ENCODE measurements around the gene ARRDC2.

DNA sequence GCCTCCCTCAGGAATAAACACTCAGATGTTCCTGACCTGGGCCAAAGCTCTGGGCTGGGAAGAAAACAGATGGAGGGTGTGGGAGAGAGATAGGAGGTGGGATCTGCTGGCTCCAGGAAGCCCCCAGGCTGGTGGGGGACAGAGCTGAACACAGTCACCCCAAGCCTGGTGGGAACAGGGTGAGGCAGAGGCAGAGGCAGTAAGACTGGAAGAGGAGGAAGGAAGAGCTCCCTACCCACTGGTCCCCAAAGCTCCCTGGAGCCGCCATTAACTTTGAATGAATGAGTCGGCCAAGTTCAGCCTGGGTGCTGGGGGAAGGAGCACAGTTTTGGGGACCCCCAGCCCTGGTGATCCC lies 41.9 kb upstream of the ARRDC2 start:
- TF ChIP-seq YY1 (IDR thresholded peaks at IDR 0.05; ENCODE audit: insufficient read depth, insufficient read length) (no peak), SUZ12 (IDR thresholded peaks at IDR 0.05; ENCODE audit: extremely low read depth, insufficient read depth, insufficient read length) (no peak)
